ENCODE measurements around the gene CLDN15. TPM values are rescaled to one million over a fixed set of nuclear protein-coding genes. Genes with fewer than 3 reads are reported as not detected.
A peak's percentile ranks its signal among the peaks of the same experiment; 100 is the strongest.
"Not testable (repeated sequence)": the region's sequence is repeated elsewhere in the genome, so short reads cannot be mapped to it uniquely, and the experiment has no call there.

The CLDN15 gene
- total RNA-seq, 1 donor from 2014 or later, result 2.1 TPM

DNA sequence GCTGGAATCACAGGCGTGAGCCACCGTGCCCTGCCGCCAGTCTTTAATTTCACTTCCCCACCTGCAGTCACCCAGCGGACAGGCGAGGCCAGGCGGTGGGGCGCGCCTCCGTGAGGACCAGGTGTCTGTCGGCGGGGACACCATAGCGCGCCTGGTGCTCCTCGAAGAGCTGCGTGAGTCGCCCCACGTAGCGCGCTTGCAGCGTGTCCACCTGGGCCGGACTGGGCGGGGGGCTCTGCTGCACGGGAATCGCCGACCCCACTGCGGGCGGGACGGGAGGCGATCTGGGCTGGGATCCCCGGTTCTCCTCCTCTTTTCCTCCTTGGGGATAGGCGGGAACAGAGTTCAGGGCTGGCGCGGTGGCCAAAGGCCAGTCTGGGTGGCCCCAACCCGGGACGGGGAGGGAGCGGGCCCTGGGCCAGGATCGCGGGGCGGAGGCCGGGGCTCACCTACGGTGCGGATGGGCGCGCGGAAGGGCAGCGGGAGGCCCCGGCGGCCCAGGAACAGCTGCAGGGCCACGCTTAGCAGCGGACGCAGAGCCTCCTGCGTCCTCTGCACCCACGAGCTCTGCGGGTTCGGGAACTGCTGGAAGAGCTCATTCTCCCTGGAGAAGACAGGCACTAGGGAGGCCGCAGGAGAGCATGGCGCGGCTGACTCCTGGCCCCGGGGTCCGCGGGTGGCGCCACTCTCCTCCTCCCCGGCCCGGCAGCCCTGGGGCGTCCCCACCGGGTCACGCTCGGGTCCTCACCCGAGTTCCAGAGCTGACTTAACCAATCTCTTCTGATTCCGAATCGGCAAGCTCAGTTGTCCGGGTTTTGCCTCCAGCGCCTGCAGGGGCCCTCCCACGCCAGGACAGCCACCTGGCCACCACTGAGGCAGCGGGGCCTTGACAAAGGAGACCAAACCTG lies 35.7 kb downstream of the CLDN15 start:
- H3K4me1 ChIP-seq (ENCODE audit: control insufficient read depth in 3 of 3, insufficient read depth in 3 of 3, low read length in 3 of 3), result peaks cover 0 to 8% (median 2%) of the 10 kb centered on the region in 3 donors
- H3K4me3 ChIP-seq (ENCODE audit: low read length in 3 of 3), result no peak overlapping the region
- no peak overlapping the region for H3K27ac ChIP-seq (ENCODE audit: low read depth, low read length)
- peaks cover 0 to 6% (median 2%) of the 10 kb centered on the region in 3 donors for H3K36me3 ChIP-seq (ENCODE audit: control insufficient read depth in 3 of 3, insufficient read depth in 3 of 3, low read length in 3 of 3)
- peak overlapping the region in 1 of 3 donors; percentile 25 for H3K9ac ChIP-seq (ENCODE audit: low read depth in 1 of 3, low read length in 3 of 3)
- no peaks in the 10 kb centered on the region for H3K9me3 ChIP-seq (ENCODE audit: control insufficient read depth in 3 of 3, low read length in 3 of 3)
- H3K27me3 ChIP-seq (ENCODE audit: control insufficient read depth in 3 of 3, insufficient read depth in 3 of 3, low read length in 3 of 3), result peaks cover 36 to 44% (median 41%) of the 10 kb centered on the region in 3 donors

DNA sequence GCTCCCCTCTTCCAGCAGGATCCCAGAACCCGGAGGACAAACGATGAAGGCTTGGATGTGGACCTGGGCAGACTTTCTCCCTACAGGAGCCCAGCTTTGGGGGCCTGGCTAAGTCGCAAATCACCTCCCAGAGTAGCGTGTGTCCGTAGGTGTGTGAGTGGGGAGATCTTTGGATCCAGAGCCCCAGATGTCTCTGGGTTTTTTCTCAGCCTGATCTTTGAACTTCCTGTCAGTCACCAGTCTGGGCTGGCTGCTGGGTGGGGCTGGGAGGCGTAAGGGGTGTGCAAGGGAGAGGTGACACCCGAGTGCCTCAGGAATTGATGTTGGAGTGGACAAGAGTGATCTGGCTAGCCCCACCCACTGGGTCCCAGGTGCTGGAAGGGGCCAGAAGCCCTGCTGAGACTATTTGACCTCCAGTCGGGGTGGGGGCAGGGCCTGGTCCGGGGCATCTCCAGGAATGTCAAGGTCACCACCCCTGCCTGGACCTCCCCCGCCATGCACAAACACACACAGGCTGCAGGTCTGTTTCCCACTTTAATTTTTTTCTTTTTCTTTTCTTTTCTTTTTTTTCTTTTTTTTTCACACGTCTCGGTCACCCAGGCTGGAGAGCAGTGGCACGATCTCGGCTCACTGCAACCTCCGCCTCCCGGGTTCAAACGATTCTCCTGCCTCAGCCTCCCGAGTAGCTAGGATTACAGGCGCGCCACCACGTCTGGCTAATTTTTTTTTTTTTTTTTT lies 36.6 kb downstream of the CLDN15 start, which contains the start of gene MOGAT3:
Gene MOGAT3, minus strand, starts transcription at position 175 of the 738 bp plus-strand sequence. CDS start 182 bp downstream, outside the sequence.
- Histone ChIP-seq H3K9ac (ENCODE audit: low read depth in 1 of 3, low read length in 3 of 3) (peak within 1 kb of the TSS in 1 of 3 donors; percentile 25), H3K27me3 (ENCODE audit: control insufficient read depth in 3 of 3, insufficient read depth in 3 of 3, low read length in 3 of 3) (peaks cover 41 to 48% (median 44%) of the 10 kb centered on the region in 3 donors), H3K4me3 (ENCODE audit: low read length in 3 of 3) (no peak within 1 kb of the TSS), H3K9me3 (ENCODE audit: control insufficient read depth in 3 of 3, low read length in 3 of 3) (no peaks in the 10 kb centered on the region), H3K36me3 (ENCODE audit: control insufficient read depth in 3 of 3, insufficient read depth in 3 of 3, low read length in 3 of 3) (peaks cover 0 to 1% (median 0%) of the 10 kb centered on the region in 3 donors), H3K27ac (ENCODE audit: low read depth, low read length) (no peak within 1 kb of the TSS), H3K4me1 (ENCODE audit: control insufficient read depth in 3 of 3, insufficient read depth in 3 of 3, low read length in 3 of 3) (peaks cover 0 to 8% (median 2%) of the 10 kb centered on the region in 3 donors)

DNA sequence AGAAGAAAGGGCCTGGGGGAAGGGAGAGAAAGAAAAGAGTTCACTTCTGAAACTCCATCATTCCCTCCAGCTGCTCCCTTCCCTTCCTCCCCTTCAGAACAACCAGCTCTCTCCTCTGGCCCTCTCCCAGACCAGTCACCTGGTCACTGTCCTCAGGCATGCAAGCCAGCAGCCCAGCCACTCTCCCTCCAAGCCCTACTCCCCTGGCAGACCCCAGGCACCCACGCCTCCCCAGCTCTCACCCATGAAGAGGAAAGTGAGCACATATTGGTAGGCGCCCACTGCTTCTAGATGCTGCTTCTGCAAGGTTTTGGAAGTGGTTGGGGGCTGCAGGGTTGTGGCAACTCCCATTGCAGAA lies 37.1 kb downstream of the CLDN15 start:
- Histone ChIP-seq H3K9me3 (ENCODE audit: control insufficient read depth in 3 of 3, low read length in 3 of 3) (no peaks in the 10 kb centered on the region), H3K36me3 (ENCODE audit: control insufficient read depth in 3 of 3, insufficient read depth in 3 of 3, low read length in 3 of 3) (no peaks in the 10 kb centered on the region), H3K4me1 (ENCODE audit: control insufficient read depth in 3 of 3, insufficient read depth in 3 of 3, low read length in 3 of 3) (peaks cover 0 to 8% (median 2%) of the 10 kb centered on the region in 3 donors), H3K4me3 (ENCODE audit: low read length in 3 of 3) (no peak overlapping the region), H3K27me3 (ENCODE audit: control insufficient read depth in 3 of 3, insufficient read depth in 3 of 3, low read length in 3 of 3) (peaks cover 45 to 50% (median 45%) of the 10 kb centered on the region in 3 donors), H3K27ac (ENCODE audit: low read depth, low read length) (no peak overlapping the region), H3K9ac (ENCODE audit: low read depth in 1 of 3, low read length in 3 of 3) (no peak overlapping the region)

DNA sequence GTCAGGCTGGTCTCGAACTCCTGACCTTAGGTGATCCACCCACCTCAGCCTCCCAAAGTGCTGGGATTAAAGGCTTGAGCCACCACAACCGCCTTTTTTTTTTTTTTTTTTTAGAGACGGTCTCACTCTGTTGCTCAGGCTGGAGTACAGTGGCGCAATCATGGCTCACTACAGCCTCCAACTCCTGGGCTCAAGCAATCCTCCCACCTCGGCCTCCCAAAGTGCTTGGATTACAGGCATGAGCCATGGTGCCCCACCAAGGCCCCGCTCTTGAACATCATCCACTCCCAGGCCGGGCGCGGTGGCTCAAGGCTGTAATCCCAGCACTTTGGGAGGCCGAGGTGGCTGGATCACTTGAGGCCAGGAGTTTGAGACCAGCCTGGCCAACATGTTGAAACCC lies 38.1 kb downstream of the CLDN15 start:
- H3K9me3 ChIP-seq (ENCODE audit: control insufficient read depth in 3 of 3, low read length in 3 of 3); H3K4me3 ChIP-seq (ENCODE audit: low read length in 3 of 3); H3K9ac ChIP-seq (ENCODE audit: low read depth in 1 of 3, low read length in 3 of 3); H3K4me1 ChIP-seq (ENCODE audit: control insufficient read depth in 3 of 3, insufficient read depth in 3 of 3, low read length in 3 of 3); H3K36me3 ChIP-seq (ENCODE audit: control insufficient read depth in 3 of 3, insufficient read depth in 3 of 3, low read length in 3 of 3); H3K27ac ChIP-seq (ENCODE audit: low read depth, low read length): not testable (repeated sequence)
- peaks cover 47 to 55% (median 50%) of the 10 kb centered on the region in 3 donors for H3K27me3 ChIP-seq (ENCODE audit: control insufficient read depth in 3 of 3, insufficient read depth in 3 of 3, low read length in 3 of 3)

DNA sequence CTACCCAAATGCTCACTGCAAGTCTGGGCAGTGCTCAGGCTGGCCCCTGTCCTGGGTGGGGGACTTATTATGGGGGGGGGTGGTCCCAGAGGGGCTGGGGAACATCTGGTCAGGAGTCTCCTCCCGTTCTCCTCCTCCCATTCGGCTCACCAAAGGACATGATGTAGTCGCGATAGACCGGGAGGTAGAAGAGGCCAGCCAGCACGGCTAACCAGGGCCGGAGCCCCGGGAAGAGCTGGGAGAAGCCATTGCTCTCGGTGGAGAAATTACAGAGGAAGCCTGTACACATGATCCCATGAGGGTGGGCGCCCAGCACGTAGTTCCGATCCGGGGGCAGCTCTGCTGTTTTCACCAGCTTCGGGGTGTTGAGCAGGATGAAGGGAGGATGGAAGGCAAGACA lies 39.1 kb downstream of the CLDN15 start:
- no peak overlapping the region for H3K27ac ChIP-seq (ENCODE audit: low read depth, low read length)
- no peaks in the 10 kb centered on the region for H3K36me3 ChIP-seq (ENCODE audit: control insufficient read depth in 3 of 3, insufficient read depth in 3 of 3, low read length in 3 of 3)
- H3K27me3 ChIP-seq (ENCODE audit: control insufficient read depth in 3 of 3, insufficient read depth in 3 of 3, low read length in 3 of 3), result peaks cover 48 to 54% (median 50%) of the 10 kb centered on the region in 3 donors
- H3K4me1 ChIP-seq (ENCODE audit: control insufficient read depth in 3 of 3, insufficient read depth in 3 of 3, low read length in 3 of 3), result peaks cover 0 to 8% (median 2%) of the 10 kb centered on the region in 3 donors
- no peaks in the 10 kb centered on the region for H3K9me3 ChIP-seq (ENCODE audit: control insufficient read depth in 3 of 3, low read length in 3 of 3)
- no peak overlapping the region for H3K9ac ChIP-seq (ENCODE audit: low read depth in 1 of 3, low read length in 3 of 3)
- H3K4me3 ChIP-seq (ENCODE audit: low read length in 3 of 3), result no peak overlapping the region

DNA sequence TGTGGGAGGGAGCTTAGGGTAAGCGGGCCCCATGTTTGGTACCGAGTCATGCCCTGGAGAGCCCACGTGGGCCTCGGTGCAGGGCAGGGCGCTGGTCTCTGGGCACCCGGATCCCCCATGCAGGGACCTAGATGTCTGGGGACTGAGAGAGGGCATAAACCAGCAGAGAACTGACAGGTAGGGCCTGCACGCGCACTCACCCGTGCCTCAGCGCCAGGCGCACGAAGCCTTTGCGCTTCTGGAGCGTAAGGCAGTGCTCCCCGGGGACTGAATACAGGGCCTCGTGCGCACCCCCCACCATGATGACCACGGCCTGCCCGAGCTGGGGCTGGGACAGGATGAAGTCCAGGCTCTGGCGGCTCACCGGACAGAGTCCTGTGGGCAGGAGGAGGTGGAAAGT lies 39.6 kb downstream of the CLDN15 start:
- H3K27me3 ChIP-seq (ENCODE audit: control insufficient read depth in 3 of 3, insufficient read depth in 3 of 3, low read length in 3 of 3), result peaks cover 44 to 49% (median 45%) of the 10 kb centered on the region in 3 donors

DNA sequence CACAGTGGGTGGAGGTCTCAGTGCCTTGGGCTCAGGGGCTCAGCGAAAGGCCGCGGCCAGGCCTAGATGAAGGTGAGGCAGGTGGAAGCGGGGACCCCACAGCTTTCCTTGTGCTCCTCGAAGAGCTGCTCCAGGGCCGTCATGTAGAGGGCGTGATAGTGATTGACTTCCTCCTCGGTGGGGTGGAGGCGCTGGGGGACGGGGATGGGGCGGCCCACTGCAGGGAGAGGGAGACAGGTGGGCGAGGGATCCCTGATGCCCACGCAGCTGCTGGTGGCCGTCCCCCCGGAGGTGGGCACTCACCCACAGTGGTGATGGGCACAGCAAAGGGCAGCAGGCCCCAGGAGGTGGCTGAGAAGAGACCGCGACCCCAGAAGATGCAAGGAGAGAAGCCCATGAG lies 41.7 kb downstream of the CLDN15 start:
- H3K27me3 ChIP-seq (ENCODE audit: control insufficient read depth in 3 of 3, insufficient read depth in 3 of 3, low read length in 3 of 3), result peaks cover 25 to 33% (median 25%) of the 10 kb centered on the region in 3 donors
- no peaks in the 10 kb centered on the region for H3K36me3 ChIP-seq (ENCODE audit: control insufficient read depth in 3 of 3, insufficient read depth in 3 of 3, low read length in 3 of 3)
- H3K27ac ChIP-seq (ENCODE audit: low read depth, low read length), result no peak overlapping the region
- H3K9ac ChIP-seq (ENCODE audit: low read depth in 1 of 3, low read length in 3 of 3), result no peak overlapping the region
- no peaks in the 10 kb centered on the region for H3K4me1 ChIP-seq (ENCODE audit: control insufficient read depth in 3 of 3, insufficient read depth in 3 of 3, low read length in 3 of 3)
- no peaks in the 10 kb centered on the region for H3K9me3 ChIP-seq (ENCODE audit: control insufficient read depth in 3 of 3, low read length in 3 of 3)
- H3K4me3 ChIP-seq (ENCODE audit: low read length in 3 of 3), result no peak overlapping the region

More for the DNA sequence above, 39.6 kb downstream of the CLDN15 start:
- Histone ChIP-seq H3K9ac (ENCODE audit: low read depth in 1 of 3, low read length in 3 of 3) (no peak overlapping the region), H3K9me3 (ENCODE audit: control insufficient read depth in 3 of 3, low read length in 3 of 3) (no peaks in the 10 kb centered on the region), H3K27ac (ENCODE audit: low read depth, low read length) (no peak overlapping the region), H3K4me3 (ENCODE audit: low read length in 3 of 3) (no peak overlapping the region), H3K4me1 (ENCODE audit: control insufficient read depth in 3 of 3, insufficient read depth in 3 of 3, low read length in 3 of 3) (peaks cover 0 to 8% (median 2%) of the 10 kb centered on the region in 3 donors), H3K36me3 (ENCODE audit: control insufficient read depth in 3 of 3, insufficient read depth in 3 of 3, low read length in 3 of 3) (no peaks in the 10 kb centered on the region)

DNA sequence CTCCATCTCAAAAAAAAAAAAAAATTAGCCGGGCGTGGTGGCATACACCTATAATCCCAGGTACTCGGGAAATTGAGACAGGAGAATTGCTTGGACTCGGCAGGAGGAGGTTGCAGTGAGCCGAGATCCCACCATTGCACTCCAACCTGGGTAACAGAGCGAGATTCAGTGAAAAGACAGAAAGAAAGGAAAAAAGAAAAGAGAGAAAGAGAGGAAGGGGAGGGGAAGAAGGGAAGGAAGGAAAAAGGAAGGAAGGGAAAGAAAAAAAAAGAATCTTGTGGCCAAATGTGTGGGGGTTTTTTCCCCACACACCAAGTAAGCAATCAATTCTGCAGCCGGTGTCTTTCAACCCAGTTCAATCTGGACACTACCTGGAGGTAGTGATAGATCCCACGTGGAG lies 48.5 kb downstream of the CLDN15 start:
- Histone ChIP-seq H3K4me3 (ENCODE audit: low read length in 3 of 3) (no peak overlapping the region), H3K27me3 (ENCODE audit: control insufficient read depth in 3 of 3, insufficient read depth in 3 of 3, low read length in 3 of 3) (peaks cover 5 to 6% (median 6%) of the 10 kb centered on the region in 3 donors), H3K9me3 (ENCODE audit: control insufficient read depth in 3 of 3, low read length in 3 of 3) (no peaks in the 10 kb centered on the region), H3K9ac (ENCODE audit: low read depth in 1 of 3, low read length in 3 of 3) (no peak overlapping the region), H3K36me3 (ENCODE audit: control insufficient read depth in 3 of 3, insufficient read depth in 3 of 3, low read length in 3 of 3) (no peaks in the 10 kb centered on the region), H3K4me1 (ENCODE audit: control insufficient read depth in 3 of 3, insufficient read depth in 3 of 3, low read length in 3 of 3) (no peaks in the 10 kb centered on the region), H3K27ac (ENCODE audit: low read depth, low read length) (no peak overlapping the region)

DNA sequence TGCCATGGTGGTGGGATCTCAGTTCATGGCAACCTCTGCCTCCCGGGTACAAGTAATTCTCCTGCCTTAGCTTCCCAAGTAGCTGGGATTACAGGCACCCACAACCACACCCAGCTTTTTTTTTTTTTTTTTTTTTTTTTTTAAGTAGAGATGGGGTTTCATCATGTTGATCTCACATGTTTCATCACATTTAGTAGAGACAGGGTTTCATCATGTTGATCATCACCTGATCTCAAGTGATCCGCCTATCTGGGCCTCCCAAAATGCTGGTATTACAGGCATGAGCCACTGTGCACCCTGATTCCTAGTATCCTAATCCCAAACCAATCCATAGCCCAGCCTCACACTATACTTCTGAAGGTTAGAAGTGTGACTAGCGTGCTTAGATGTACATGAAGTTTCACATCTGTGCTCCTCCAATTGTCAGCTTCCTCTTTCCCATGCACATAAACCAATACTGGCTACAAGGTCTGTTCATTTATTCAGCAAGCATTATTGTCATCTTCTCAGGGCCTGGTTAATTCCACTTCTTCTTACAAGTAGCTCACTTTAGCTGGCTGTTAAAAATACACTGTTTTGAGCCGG lies 50.7 kb downstream of the CLDN15 start:
- Histone ChIP-seq H3K27me3 (ENCODE audit: control insufficient read depth in 3 of 3, insufficient read depth in 3 of 3, low read length in 3 of 3) (peaks cover 0 to 6% (median 3%) of the 10 kb centered on the region in 3 donors), H3K9ac (ENCODE audit: low read depth in 1 of 3, low read length in 3 of 3) (no peak overlapping the region), H3K4me1 (ENCODE audit: control insufficient read depth in 3 of 3, insufficient read depth in 3 of 3, low read length in 3 of 3) (peaks cover 0 to 3% (median 0%) of the 10 kb centered on the region in 3 donors), H3K36me3 (ENCODE audit: control insufficient read depth in 3 of 3, insufficient read depth in 3 of 3, low read length in 3 of 3) (no peaks in the 10 kb centered on the region), H3K9me3 (ENCODE audit: control insufficient read depth in 3 of 3, low read length in 3 of 3) (no peaks in the 10 kb centered on the region), H3K27ac (ENCODE audit: low read depth, low read length) (no peak overlapping the region), H3K4me3 (ENCODE audit: low read length in 3 of 3) (no peak overlapping the region)

All from skeletal muscle tissue (tissue), 4 donors.